Measurements from ENCODE around the gene AASS.

GRCh38 chr7:122027058-122027457 is 117.0 kb downstream of the AASS start:
- TF ChIP-seq CHD2 (IDR thresholded peaks at IDR 0.05; ENCODE audit: low read length, partially characterized antibody) (no peak), HOXA7 (CRISPR knock-in tag; IDR thresholded peaks at IDR 0.05) (no peak), MAX (IDR thresholded peaks at IDR 0.05) (no peak), CTCF (IDR thresholded peaks at IDR 0.05) (no peak), RFX5 (IDR thresholded peaks at IDR 0.05) (no peak), POLR2A (IDR thresholded peaks at IDR 0.05; ENCODE audit: low read length) (no peak)

Data from A549 (cell line).